Epithelial cell of proximal tubule (primary cell): ENCODE measurements around the gene PRKCE. TPM values are rescaled to one million over a fixed set of nuclear protein-coding genes. Genes with fewer than 3 reads are reported as not detected.

Source experiments
- DNase-seq: peaks from one replicate; pipeline ENCODE4 v3.0.0-alpha.2; 2011; ENCODE audit warnings: low read depth
- H3K4me3 ChIP-seq: 2 replicates; pipeline ENCODE4 v1.5.1; 2011; ENCODE audit warnings: low read depth, mild to moderate bottlenecking, low read length
- CTCF ChIP-seq: conservative IDR thresholded peaks from 2 replicates; pipeline ENCODE4 v1.5.1; 2012; ENCODE audit warnings: low read depth, mild to moderate bottlenecking, low read length
- total RNA-seq: library from RNA; depleted of rRNA; stranded (reverse); fragments of >200 nt; gene quantifications from 2 replicates; pipeline ENCODE4 v1.2.3, GENCODE V29; 2015

The PRKCE gene
- 2.5 and 6.0 TPM in 2 replicates for total RNA-seq

- DNase-seq, result no peak
- H3K4me3 ChIP-seq, result peak within 1 kb of the TSS; percentile 92
- no peak for TF ChIP-seq CTCF
Observed at GRCh38 chr2:45651415-45652089, at the start of gene PRKCE. Gene PRKCE (plus strand): TSS chr2:45651675.

DNA sequence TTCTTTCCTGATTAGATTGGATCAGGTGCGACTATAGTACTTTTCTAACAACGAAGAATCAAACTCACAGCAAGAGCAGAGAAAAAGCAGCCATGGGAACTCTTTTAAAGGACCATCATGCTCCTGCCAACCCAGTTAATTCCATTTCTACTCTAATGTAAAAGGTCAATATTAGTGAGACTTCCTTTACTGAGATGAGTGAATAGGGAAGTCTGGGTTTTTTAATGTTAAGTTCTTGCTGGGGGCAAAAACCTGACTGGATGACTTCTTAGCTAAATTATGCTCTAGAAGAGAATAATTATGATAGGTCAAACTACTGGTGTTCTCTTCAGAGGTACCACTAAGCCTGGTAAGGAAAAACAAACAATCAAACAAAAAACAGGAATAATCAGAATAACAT lies 48.9 kb upstream of the PRKCE start:
- TF ChIP-seq CTCF, result no peak

DNA sequence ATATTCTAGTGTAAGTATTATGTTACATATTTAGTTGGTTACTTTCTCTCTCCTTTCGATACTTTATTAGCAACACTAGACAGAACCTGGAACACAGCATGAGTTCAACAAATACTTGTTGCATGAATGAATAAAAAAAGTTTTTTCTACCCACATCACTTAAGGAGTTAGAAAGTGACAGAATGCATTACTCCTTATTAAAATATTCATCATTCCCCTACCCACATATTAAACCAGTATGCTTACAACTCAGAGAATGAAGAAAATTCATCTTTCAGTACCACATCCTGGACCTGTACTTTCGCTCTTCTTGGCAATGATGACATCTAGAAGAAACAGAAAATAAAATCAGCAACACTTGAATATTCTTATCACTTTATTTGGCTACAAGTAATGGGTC lies 46.4 kb upstream of the PRKCE start:
- no peak for TF ChIP-seq CTCF
- no peak for DNase-seq
- no peak overlapping the region for H3K4me3 ChIP-seq

More for the DNA sequence above, 48.9 kb upstream of the PRKCE start:
- no peak for DNase-seq
- no peak overlapping the region for H3K4me3 ChIP-seq

DNA sequence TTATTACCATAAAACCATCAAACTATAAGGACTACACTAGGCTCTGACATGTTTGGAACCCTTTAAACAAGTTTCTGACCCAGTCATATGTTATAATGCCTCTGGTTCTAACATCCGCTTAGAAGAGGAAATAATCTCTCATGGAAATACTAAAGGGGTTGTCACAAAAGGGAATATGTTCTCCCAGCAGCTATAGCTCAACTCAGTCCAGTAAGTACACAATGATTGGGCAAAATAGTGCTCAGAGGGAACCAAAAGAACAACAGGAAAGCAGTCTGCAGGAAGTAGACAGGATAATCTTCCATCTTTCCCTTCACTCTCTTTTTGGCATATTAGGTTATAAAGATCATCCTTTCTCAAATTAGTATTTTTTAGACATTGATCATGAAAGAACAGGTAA lies 44.7 kb upstream of the PRKCE start:
- TF ChIP-seq CTCF, result no peak
- H3K4me3 ChIP-seq, result no peak overlapping the region
- DNase-seq, result no peak

GRCh38 chr2:45607701-45608100 lies 43.8 kb upstream of the PRKCE start:
- TF ChIP-seq CTCF, result peak; percentile 69
- no peak overlapping the region for H3K4me3 ChIP-seq
- DNase-seq, result no peak

DNA sequence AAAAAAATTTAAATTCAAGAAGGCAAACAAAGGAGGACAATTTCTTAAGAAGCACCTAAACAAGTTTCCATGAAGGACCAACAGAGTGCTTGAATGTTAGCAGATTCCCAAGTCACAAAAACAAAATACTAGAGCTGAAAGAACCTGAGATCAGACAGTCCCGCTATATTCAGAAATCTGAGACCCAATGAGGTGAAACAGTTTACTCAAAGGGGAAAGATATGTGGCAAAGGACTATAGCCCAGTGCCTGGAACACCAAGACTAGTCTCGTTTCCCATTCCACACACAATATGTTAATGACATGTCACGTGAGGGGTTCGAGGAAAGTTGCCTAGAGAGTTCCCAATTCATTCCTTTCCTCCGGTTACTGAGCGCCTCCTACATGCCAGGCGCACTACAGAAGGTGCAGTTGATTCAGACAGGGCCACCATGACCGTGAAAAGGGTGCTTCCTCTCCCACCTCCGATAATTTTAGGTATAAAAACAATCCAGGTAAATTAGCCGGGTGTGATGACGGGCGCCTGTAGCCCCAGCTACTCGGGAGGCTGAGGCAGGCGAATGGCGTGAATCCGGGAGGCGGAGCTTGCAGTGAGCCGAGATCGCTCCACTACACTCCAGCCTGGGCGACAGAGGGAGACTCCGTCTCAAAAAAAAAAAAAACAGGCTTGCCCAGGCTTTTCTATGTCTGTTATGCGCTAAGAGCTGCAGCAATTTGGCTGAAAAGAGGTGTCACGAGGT lies 41.0 kb upstream of the PRKCE start:
- peak; percentile 50 for TF ChIP-seq CTCF
- peak overlapping the region; percentile 85 for H3K4me3 ChIP-seq
- DNase-seq, result no peak
